Nucleus accumbens (tissue), 56 donors: Measurements from ENCODE around the gene INTS11.

ENCODE experiments used
- DNase-seq, 56 donors: peaks; one replicate each; lab custom pipeline; 2025; lab: John Stamatoyannopoulos, UW

INTS11 gene

DNA sequence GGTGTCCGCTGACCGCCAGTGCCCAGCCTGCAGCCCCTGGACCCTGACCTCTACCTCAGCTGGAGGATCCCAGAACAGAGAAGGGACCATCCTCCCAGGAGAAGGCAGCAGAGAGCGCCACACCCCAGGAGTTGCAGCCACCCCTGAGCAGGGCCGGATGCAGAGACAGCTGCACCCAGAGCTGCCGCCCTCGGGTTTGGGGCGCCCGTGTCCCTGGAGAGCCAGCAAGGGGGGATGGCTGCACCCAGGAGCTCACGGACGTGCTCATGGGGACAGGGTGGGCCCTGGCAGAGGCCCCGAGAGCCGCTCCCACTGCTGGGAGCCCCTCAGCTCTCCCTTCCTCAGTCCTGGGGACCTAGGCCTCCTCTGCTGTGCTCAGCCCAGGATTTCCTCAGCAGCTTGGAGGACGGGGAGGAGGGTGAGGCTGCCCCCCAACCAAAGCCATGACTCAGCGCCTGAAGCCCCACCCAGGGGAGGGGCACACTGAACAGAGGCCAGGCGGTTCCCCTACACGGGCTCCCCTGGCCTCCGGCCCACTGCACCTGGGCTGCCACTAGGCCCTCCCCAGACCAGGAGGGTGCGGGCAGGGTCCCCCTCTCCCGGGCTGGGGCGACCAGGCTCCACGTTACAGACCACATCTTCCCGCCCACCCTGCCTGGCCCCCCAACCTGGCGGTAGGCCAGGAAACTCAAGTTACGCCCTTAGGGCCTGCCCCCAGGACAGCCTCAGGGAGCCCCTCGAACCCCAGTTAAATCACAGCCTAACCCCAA lies 19.0 kb downstream of the INTS11 start:
- peak in 35 of 56 donors; percentile 5 to 69 (median 42) for DNase-seq

- DNase-seq = peak in 55 of 56 donors; percentile 38 to 96 (median 90)
Observed at GRCh38 chr1:1304331-1305299, 19.8 kb downstream of the INTS11 start.

DNA sequence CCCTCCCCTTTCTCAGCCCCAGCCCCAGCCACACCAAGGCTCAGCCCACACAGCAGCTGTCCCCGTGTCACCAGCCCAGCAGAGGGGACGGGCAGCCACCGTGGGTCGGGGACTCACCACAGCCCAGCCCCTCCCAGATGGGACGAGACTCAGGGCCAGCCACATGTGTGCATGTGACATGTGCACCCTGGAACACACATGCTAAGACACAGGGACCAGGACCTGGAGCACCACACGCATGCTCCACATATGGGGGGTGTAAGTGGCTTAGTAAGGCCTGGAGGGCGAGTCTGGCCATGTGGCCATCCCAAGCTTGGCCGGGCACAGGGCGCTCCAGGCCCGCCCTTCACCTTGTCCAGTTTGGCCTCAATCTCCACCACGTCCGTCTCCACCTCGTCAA lies 20.7 kb downstream of the INTS11 start:
- peak in 3 of 56 donors; percentile 41 to 49 (median 47) for DNase-seq

- peak in 3 of 56 donors; percentile 11 to 30 (median 26) for DNase-seq
Observed at GRCh38 chr1:1302951-1303509, 21.4 kb downstream of the INTS11 start.

- DNase-seq = no peak
Observed at GRCh38 chr1:1302006-1302430, 22.4 kb downstream of the INTS11 start.

- no peak for DNase-seq
Observed at GRCh38 chr1:1300352-1300739, 24.1 kb downstream of the INTS11 start.

DNA sequence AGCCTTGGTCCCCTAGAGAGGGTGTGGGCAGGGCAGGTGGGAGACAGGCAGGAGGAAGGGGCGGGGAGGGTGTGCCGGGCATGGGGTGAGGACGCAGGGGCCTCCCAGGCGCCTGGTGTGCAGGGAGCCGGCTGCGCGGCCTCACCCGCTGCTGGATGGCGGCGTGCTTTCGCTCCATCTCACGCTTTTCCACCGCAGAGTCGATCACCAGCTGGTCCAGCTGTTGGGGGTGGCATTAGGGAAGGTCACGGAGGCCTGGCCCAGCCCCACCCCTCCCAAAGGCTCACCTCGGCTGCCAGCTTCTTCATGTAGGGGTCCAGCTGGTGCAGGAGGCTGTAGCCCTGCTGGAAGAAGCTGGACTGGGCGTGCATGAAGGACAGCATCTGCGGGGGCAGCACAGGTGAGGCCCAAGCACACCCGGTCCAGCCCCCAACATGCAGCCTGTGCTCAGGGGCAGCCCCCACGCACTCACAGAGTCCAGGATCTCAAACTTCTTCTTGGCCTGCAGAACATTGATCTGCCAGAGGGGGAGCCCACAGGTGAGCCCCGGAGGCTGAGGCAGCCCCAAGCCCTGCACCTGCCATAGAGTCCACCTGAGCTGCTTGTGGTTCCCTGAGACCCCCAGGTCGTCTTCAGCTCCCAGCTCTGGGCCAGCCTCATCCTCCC lies 24.6 kb downstream of the INTS11 start:
- DNase-seq = no peak

- peak in 55 of 56 donors; percentile 29 to 99 (median 90) for DNase-seq
Observed at GRCh38 chr1:1298861-1299685, 25.4 kb downstream of the INTS11 start.

GRCh38 chr1:1297802-1298424 lies 26.5 kb downstream of the INTS11 start:
- no peak for DNase-seq

DNA sequence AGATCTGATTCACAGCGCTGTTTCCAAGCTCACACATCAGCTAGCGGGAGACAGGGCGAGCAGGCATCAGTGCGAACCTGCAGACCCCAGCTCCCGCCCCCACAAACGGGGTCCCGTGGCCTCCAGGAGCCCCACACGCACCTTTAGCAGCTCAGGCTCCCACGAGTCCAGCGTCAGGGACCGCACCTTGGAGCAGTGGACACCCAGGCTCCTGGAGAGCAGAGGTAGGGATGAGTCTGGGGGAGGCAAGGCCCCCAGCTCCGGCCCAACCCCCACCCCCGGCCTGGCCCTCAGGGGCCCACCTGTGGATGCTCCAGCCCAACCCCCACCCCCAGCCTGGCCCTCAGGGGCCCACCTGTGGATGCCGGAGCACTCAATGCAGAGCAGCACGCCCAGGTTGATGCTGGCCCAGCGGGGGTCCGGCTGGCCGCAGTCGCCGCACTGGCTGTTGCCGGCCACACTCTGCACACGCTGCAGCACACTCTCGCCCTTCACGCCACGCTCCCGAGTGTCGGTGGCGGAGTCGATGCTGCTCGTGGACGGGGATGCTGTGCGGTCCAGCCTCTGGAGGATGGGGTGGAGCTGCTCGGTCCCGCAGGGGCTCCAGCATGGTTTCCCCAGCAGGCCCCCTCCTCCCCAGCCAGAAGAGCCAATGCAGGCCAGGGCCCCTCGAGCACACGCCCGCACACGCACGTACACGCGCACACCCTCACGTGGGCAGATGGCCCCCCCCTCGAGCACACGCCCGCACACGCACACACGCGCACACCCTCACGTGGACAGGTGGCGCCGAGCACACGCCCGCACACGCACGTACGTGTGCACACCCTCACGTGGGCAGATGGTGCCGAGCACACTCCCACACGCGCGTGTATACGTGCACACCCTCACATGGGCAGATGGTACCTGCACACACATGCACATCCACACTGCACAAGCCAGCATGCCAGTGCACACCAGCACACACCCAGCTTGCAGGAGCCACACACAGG lies 28.1 kb downstream of the INTS11 start:
- DNase-seq = no peak

- no peak for DNase-seq
Observed at GRCh38 chr1:1295154-1295923, 29.1 kb downstream of the INTS11 start.

DNA sequence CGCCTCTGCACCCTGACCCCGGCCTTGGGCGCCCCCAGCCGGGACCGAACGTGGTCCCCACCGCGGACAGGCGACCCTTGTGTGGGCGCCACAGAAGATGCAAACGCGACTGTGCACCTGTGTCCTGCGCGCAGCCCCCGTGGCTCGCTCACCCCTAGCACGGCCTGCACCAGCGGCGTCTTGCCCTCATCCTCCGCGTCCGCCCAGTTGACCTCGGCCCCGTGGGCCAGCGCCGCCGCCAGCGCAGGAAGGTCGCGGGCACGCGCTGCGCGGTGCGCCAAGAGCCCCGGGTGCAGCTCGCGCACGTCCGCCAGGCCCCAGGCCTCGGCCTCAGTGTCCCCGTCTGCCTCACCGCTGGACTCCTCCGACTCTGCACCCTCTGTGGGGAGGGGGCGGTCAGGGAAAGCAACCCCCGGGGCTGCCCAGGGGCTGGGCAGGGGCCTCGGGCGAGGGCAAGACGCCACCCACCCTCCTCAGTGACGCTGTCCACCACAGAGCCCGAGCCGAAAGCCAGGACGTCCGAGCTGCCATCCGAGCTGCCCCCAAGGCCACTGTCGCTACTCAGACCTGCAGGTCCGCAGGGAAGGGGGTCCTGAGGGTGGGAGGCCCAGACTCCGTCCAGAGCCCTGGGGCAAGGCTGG lies 30.1 kb downstream of the INTS11 start:
- no peak for DNase-seq

DNA sequence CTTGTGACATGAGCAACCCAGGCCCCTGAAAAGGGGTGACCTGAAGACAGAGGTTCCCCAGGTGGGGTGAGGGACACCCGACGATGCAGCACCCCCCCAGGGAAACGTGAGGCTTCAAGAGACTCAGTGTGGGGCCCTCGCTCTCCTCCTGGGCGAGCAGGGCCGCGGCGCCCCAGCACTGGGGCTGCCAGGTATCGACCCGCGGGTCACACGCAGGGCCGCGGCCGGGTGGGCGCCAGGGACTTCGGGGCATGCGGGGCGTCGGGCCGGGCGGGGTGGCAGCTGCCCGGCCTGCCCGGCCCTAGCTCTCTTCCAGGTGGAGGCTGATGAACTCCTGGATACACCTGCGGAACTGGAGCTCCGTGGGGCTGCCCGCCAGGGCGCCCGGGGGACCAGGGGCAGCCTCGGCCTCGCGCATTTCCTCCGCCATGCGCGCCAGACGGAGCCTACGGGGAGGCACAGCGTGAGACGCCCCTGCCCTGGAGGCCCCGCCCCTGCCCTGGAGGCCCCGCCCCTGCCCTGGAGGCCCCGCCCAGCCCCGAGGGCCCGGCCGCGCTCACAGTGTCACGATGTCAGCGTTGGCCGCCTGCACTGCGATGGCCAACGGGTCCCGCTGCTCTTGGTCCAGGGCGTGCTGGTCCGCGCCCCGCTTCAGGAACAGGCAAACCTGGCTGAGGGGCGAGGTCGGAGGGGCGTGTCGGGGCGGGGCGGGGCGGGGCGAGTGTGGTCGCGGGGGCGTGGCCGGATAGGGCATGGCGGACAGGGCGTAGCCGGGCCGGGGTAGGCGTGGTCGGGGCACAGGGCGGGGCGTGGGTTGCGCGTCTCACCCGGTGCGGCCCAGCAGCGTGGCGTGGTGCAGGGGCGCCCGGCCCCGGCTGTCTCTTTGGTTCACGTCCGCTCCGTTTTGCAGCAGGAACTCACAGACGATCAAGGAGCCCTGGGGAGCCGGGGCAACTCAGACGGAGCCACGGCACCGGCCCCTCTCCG lies 30.9 kb downstream of the INTS11 start:
- peak in 1 of 56 donors; percentile 24 for DNase-seq

DNA sequence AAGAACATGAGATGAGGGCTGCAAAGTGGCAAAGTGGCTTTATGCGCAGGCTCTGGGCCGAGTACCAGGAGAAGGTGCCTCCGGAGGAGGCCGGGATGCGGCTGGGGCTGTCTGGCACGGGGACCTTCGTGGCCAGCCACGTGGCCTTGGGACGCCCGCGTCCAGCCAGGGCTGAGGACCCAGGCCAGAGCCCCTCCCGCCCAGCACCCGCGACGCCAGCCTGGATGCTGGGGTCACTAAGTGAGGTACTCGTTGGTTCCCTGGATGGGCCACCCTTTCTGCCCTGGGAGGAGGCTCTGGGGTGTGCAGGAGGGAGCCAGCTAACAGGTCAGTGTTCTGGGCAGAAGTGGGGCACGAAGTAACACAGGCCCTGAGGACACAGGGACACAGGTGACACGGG lies 31.6 kb downstream of the INTS11 start:
- DNase-seq = no peak

DNA sequence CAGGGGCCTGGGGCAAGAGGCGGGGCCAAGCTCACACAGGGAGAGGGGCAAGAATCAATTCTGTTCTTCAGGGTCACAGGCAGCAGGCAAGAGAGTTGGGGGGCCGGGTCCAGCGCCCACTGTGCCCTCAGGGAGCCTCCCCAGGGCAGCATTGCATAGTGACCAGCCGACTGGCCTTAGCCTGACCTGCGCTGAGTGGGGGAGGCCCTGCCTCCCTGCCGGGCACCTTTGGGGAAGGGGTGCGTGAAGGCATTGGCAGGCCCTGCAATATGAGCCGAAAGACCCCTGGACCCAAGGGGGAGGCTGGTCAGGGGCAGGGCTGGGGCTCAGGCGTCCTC lies 32.0 kb downstream of the INTS11 start:
- no peak for DNase-seq
